Measurements from ENCODE around the gene DTL. TPM values are rescaled to one million over a fixed set of nuclear protein-coding genes. Genes with fewer than 3 reads are reported as not detected.

The DTL gene
- total and polyA plus RNA-seq, 2 of the 13 experiments (the other 11 are each of a cell fraction or from before 2014, with no cell fraction given), result 10.4 to 32.8 TPM

GRCh38 chr1:212039622-212040021 is 4.1 kb downstream of the DTL start:
- ATAC-seq (no peak), FAIRE-seq (no peak), DNase-seq (ENCODE audit: low spot score) (no peak)
- H2AFZ ChIP-seq (ENCODE audit: low read length), result no peak overlapping the region
- H3K27me3 ChIP-seq (ENCODE audit: control insufficient read depth in 1 of 2, insufficient read depth in 2 of 2, low read length in 2 of 2), result no peaks in the 10 kb centered on the region; a peak in 1 of 5 replicates
- H3K4me2 ChIP-seq (ENCODE audit: low read depth, low read length), result no peak overlapping the region; the same call in 1 of the 2 replicates
- WGBS (ENCODE audit: low lambda C conversion rate), result 92% methylated on average over 2 of the region's 2 CpGs
- H3K79me2 ChIP-seq (ENCODE audit: insufficient read depth, low read length), result peaks cover 74% of the 10 kb centered on the region
- no peaks in the 10 kb centered on the region; the same call in 1 of the 2 replicates for H4K20me1 ChIP-seq (ENCODE audit: insufficient read depth, low read length)
- POLR2A ChIA-PET, result no interaction called here
- no TSS peak for BruUV-seq (replicated peaks)
- TF ChIP-seq KDM5B (CRISPR knock-in tag; IDR thresholded peaks at IDR 0.05; ENCODE audit: borderline replicate concordance), result no peak
- H3K4me1 ChIP-seq (ENCODE audit: insufficient read depth, low read length), result peaks cover 40% of the 10 kb centered on the region
- H3K9ac ChIP-seq (ENCODE audit: insufficient read depth, low read depth, low read length), result no peak overlapping the region
- H3K27ac ChIP-seq (ENCODE audit: extremely low read length, insufficient read depth, low read length), result no peak overlapping the region
- peaks cover 1 to 6% of the 10 kb centered on the region in 2 experiments; a peak in 3 of 5 replicates for H3K36me3 ChIP-seq (replicated peaks in 1 of 2; ENCODE audit: control insufficient read depth in 1 of 2, insufficient read depth in 2 of 2, low read length in 2 of 2)
- H3K4me3 ChIP-seq (replicated peaks in 1 of 3; ENCODE audit: insufficient read depth in 1 of 3, low read depth in 2 of 3, low read length in 3 of 3), result no peak overlapping the region
- CTCF ChIA-PET (ENCODE audit: low intra/inter-chr PET ratio, low total read pairs), result no interaction called here
- no peaks in the 10 kb centered on the region for H3K9me3 ChIP-seq (ENCODE audit: low read length)
- intact Hi-C loops (cut with micrococcal nuclease; ENCODE audit: unreplicated experiment), result no loop called here
- in situ Hi-C loops (cut with HindIII; ENCODE audit: extremely low pct_ligation_motif_present, low pct_unique_long_range_greater_than_20kb), result loop anchor here (5.0 kb wide), 1 partner anchor 342 kb away; no protein-coding TSS in a partner anchor

GRCh38 chr1:212040629-212041412 is 5.3 kb downstream of the DTL start:
- BruUV-seq (replicated peaks), result no TSS peak
- in situ Hi-C loops (cut with HindIII; ENCODE audit: extremely low pct_ligation_motif_present, low pct_unique_long_range_greater_than_20kb) (no loop called here), intact Hi-C loops (cut with micrococcal nuclease; ENCODE audit: unreplicated experiment) (no loop called here)
- TF ChIP-seq SAP130 (CRISPR knock-in tag; IDR thresholded peaks at IDR 0.05; ENCODE audit: low read depth) (peak; percentile 63), ZNF33B (CRISPR knock-in tag; IDR thresholded peaks at IDR 0.05) (no peak), CEBPG (CRISPR knock-in tag; IDR thresholded peaks at IDR 0.05) (peak; percentile 53; the same call in 1 of the 2 replicates), ZNF768 (CRISPR knock-in tag; IDR thresholded peaks at IDR 0.05) (no peak), ZSCAN25 (CRISPR knock-in tag; IDR thresholded peaks at IDR 0.05) (no peak), RXRB (CRISPR knock-in tag; IDR thresholded peaks at IDR 0.05; ENCODE audit: borderline replicate concordance) (0 out of 2 replicates have a peak, but pooled peaks have one; percentile 18), FOSL2 (CRISPR knock-in tag; IDR thresholded peaks at IDR 0.05) (peak; percentile 81)
- ATAC-seq, result peak; percentile 82
- POLR2A ChIA-PET, result no interaction called here
- peaks cover 40% of the 10 kb centered on the region for H3K4me1 ChIP-seq (ENCODE audit: insufficient read depth, low read length)
- peak overlapping the region; percentile 28 for H3K27ac ChIP-seq (ENCODE audit: extremely low read length, insufficient read depth, low read length)
- WGBS (ENCODE audit: low lambda C conversion rate), result 62% methylated on average over 5 of the region's 5 CpGs
- no peaks in the 10 kb centered on the region for H3K9me3 ChIP-seq (ENCODE audit: low read length)
- CTCF ChIA-PET (ENCODE audit: low intra/inter-chr PET ratio, low total read pairs), result no interaction called here
- H3K36me3 ChIP-seq (replicated peaks in 1 of 2; ENCODE audit: control insufficient read depth in 1 of 2, insufficient read depth in 2 of 2, low read length in 2 of 2), result peaks cover 4 to 17% of the 10 kb centered on the region in 2 experiments; a peak in 4 of 5 replicates
- no peak overlapping the region for H3K9ac ChIP-seq (ENCODE audit: insufficient read depth, low read depth, low read length)
- peak; percentile 48 for DNase-seq (ENCODE audit: low spot score)
- H3K4me2 ChIP-seq (ENCODE audit: low read depth, low read length), result peak overlapping the region; percentile 49
- H3K79me2 ChIP-seq (ENCODE audit: insufficient read depth, low read length), result peaks cover 70% of the 10 kb centered on the region
- peak; percentile 30 for FAIRE-seq
- no peaks in the 10 kb centered on the region; the same call in 1 of the 2 replicates for H4K20me1 ChIP-seq (ENCODE audit: insufficient read depth, low read length)
- no peak overlapping the region for H2AFZ ChIP-seq (ENCODE audit: low read length)
- H3K27me3 ChIP-seq (ENCODE audit: control insufficient read depth in 1 of 2, insufficient read depth in 2 of 2, low read length in 2 of 2), result no peaks in the 10 kb centered on the region; a peak in 1 of 5 replicates
- H3K4me3 ChIP-seq (replicated peaks in 1 of 3; ENCODE audit: insufficient read depth in 1 of 3, low read depth in 2 of 3, low read length in 3 of 3), result no peak overlapping the region

All from HepG2 (cell line).